DMS 273 (cell line): ENCODE measurements around the gene CLIC5.

Experiments used
- DNase-seq: peaks from one replicate; lab custom pipeline; 2025; ENCODE audit not compliant: unreplicated experiment; lab: John Stamatoyannopoulos, UW

CLIC5 gene

GRCh38 chr6:45966340-45966739 lies 49.3 kb downstream of the CLIC5 start:
- DNase-seq: no peak

DNA sequence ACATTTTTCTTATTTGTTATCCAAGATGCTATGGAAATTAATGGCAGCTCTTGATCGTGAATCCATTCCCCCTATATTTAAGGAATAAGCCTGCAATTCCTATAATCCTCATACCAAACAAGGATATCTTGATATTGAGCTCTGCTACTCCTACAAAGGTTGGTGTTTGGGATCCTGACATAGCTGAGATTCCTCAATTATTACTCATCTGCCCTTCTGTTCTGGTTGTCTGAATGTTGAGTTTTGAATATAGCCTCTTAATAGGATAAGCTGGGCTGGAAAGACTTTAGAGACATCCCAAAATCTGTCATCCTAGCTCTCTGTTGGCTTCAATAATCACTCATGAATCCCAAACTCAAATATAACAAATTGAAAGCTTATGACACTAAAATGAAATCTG lies 49.9 kb downstream of the CLIC5 start:
- DNase-seq: no peak

DNA sequence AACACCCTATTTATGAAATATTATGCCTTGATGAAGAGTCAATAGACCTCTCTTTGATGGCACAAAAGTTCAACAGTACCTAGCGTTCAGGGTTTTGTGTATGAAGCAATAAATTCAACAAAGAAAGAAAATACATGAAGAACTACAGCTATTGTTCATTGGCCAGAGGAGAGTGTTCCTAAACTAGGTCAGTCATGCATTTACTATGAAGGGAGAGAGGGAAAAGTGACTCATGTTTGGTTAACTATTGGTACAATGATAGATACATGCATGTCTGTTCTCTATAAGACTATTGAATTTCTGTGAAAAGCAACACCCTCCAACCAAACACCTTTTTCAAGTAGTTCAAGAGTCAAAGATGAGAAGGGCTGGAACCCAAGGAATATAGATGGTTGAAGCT lies 50.7 kb downstream of the CLIC5 start:
- no peak for DNase-seq

GRCh38 chr6:45964300-45964699 lies 51.4 kb downstream of the CLIC5 start:
- DNase-seq: no peak

- DNase-seq: no peak
Measured at GRCh38 chr6:45963896-45964295, 51.8 kb downstream of the CLIC5 start.

DNA sequence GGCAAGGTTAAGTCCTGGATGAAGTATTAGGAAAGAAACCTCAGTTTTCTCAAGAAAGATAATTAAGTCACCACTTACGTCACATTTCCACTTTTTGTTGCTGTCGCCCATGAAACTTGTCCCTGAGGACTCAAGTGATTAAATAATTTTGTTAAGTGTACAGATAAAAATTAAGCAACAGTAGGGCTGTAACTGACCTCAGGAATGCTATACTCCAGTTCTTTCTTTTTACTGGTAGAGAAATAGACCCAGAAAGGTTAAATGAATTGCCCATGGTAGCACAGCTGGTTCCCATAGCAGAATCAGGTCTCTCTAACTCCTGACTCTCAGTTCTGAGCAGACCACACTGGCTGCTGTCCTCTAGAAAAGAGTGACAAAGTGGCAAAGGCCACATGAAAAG lies 54.5 kb downstream of the CLIC5 start:
- no peak for DNase-seq

GRCh38 chr6:45959534-45960145 lies 56.0 kb downstream of the CLIC5 start:
- DNase-seq: peak; percentile 65

- no peak for DNase-seq
Measured at GRCh38 chr6:45956663-45957062, 59.0 kb downstream of the CLIC5 start.

DNA sequence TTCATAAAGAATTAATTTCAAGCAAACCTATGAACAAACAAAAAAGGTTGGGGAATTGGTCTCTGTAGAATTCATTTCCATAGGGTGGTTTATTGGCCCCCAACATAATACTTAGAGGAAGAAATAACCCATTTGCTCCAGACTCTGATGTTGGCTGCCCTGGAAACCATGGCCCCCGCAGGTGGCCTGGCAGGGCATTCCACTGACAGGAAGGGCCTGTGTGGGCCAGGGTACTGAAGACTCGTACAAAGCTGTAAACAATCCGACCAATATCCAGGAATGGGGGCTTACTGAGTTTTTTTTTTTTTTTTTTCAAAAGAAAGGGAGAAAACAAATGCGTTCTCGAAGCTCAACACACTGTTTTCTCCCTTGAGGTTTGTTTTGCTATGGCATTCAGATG lies 59.5 kb downstream of the CLIC5 start:
- DNase-seq: no peak

- no peak for DNase-seq
Measured at GRCh38 chr6:45955597-45955996, 60.1 kb downstream of the CLIC5 start.

DNA sequence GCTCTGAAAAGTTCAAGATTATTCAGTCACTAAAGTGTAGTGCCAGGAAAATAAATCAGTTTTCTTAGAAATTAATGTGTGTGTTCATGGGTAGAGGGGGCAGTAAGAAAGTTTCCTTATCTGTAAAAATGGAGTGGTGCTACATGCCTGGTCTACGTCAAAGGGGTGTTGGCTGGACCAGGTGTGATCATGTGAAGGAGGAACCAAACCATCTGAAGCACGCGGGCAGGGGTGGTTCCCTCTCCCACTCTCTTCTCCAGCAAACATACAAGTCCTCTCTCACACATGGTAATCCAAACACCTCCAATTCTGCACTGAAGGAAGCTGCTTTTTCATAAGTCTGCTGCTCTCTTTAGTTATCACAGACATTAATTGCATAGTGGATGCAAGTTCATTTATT lies 63.1 kb downstream of the CLIC5 start:
- DNase-seq: no peak

DNA sequence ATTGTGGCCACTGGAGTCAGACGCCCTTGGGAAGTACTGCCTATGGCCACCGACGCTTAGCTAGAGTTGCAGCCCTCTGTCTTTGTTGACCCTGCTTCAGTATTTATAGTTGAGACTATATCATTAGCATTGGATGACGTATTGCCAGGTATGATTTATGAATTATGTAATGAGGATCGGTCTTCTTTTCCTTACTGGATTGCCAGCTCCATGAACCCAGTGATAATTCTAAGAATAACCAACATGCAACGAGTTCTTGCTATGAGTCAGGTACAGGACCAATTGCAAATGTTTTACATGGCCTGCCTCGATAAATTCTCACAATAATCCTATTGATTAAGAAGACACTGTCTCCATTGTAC lies 63.5 kb downstream of the CLIC5 start:
- no peak for DNase-seq

- no peak for DNase-seq
Measured at GRCh38 chr6:45951321-45952167, 64.1 kb downstream of the CLIC5 start.

GRCh38 chr6:45949256-45949655 lies 66.4 kb downstream of the CLIC5 start:
- no peak for DNase-seq

DNA sequence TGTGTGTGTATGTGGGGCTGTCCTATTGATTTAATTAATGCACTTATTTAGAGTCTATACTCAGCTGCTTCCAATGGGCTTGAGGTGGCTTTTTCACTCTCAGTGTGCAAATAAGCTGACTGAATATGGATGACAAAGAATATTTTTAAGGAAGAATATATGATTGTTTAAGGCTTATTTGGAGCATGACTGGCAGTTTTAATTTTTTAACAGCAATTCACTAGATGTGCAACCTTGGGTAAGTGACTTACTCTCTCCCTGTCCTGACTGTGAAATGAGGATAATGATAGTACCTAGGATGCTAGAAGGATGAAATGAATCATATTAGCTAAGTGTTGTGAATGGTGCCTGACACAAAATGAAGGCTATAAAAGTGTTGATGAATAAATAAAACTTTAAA lies 67.9 kb downstream of the CLIC5 start:
- DNase-seq: no peak

DNA sequence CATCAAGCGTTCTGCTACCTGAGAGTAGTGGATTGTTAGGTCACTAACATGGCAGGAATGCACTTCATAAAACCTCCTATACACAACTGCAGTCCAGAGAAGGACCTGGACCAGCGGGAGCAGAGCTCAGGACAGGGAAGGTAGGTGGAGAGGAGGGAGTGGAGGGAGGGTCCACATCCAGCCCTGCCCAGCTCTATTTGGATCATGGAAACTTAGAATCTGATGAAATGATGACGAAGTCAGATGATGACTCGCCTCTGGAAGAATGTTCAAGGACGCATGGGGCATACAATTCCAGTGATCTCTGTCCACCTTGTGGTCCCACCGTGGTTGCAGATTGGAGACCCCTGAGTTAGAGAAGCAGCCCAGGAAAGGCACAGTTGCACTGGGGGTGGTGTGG lies 68.8 kb downstream of the CLIC5 start:
- no peak for DNase-seq

- peak; percentile 33 for DNase-seq
Measured at GRCh38 chr6:45946352-45946751, 69.3 kb downstream of the CLIC5 start.

DNA sequence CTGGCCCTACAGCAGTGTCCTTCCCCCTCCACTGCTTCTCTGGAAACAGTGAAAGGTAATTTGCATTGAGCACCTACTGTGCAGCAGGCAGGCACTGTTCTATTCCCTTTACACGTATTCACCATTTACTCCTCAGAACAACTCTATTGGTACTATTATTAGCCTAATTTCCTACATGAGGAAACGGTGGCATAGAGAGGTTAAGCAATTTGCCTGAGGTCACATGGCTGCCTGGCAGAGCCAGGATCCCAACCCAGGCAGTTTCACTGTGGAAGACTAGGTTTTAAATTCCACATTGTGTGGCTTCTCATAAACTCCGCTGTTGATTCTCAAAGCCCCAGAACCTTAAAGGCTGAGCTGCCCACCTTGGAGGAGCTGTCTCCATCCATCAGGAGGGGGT lies 72.7 kb downstream of the CLIC5 start:
- DNase-seq: no peak

DNA sequence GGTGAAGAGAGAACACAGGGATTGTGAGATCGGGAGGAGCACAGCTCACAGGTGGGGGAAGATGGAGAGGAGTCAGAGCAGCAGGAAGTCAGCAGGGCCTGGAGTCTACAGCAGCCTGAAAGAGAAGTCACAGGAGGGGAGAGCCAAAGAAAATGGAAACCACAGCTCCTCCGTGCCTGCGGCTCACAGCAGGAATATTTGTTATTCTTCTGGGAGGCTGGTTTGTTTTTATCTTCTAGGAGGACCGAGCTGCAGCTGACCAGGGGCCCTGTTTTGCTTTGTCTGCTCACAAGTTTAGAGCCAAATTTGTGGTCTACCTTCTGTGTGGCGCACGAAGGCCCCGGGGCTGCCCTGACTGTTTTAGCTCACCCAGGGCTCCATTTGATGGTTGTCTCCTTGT lies 81.8 kb downstream of the CLIC5 start:
- no peak for DNase-seq

- no peak for DNase-seq
Measured at GRCh38 chr6:45931232-45931631, 84.4 kb downstream of the CLIC5 start.

GRCh38 chr6:45930420-45931040 lies 85.1 kb downstream of the CLIC5 start:
- DNase-seq: peak; percentile 74
